Endodermal cell (in vitro differentiated cells): Measurements from ENCODE around the gene MACROD2. TPM values are rescaled to one million over a fixed set of nuclear protein-coding genes. Genes with fewer than 3 reads are reported as not detected.
A peak's percentile ranks its signal among the peaks of the same experiment; 100 is the strongest.

ENCODE experiments used
- DNase-seq: peaks from one replicate; pipeline ENCODE4 v3.0.0-alpha.2; 2017
- H3K27ac ChIP-seq: 2 replicates; pipeline ENCODE4 v1.5.1; 2013; ENCODE audit warnings: mild to moderate bottlenecking, low read depth, low read length, moderate library complexity
- H3K27me3 ChIP-seq: 2 replicates; pipeline ENCODE4 v1.6.1; 2013; ENCODE audit warnings: mild to moderate bottlenecking, low read length, moderate library complexity; ENCODE audit not compliant: insufficient read depth, control insufficient read depth, poor library complexity, severe bottlenecking
- H3K36me3 ChIP-seq: 2 replicates; pipeline ENCODE4 v1.7.0; 2013; ENCODE audit warnings: mild to moderate bottlenecking, low read length, moderate library complexity; ENCODE audit not compliant: control insufficient read depth, insufficient read depth
- H3K4me1 ChIP-seq: one replicate; pipeline ENCODE4 v1.7.0; 2013; ENCODE audit warnings: low read length; ENCODE audit not compliant: control insufficient read depth, insufficient read depth
- H3K4me3 ChIP-seq: 2 replicates; pipeline ENCODE4 v1.5.1; 2013; ENCODE audit warnings: mild to moderate bottlenecking, low read length, moderate library complexity
- H3K9ac ChIP-seq: 2 replicates; pipeline ENCODE4 v1.6.1; 2013; ENCODE audit warnings: mild to moderate bottlenecking, low read length, moderate library complexity; ENCODE audit not compliant: poor library complexity, severe bottlenecking; ENCODE audit errors: extremely low read depth
- H3K9me3 ChIP-seq: 2 replicates; pipeline ENCODE4 v1.6.1; 2013; ENCODE audit warnings: mild to moderate bottlenecking, low read length, moderate library complexity; ENCODE audit not compliant: control insufficient read depth
- H3K27ac Mint-ChIP-seq: 2 replicates; pipeline ENCODE4 v1.8.0; 2020; ENCODE audit warnings: mixed read lengths
- H3K27me3 Mint-ChIP-seq: 2 replicates; pipeline ENCODE4 v1.8.0; 2021; ENCODE audit warnings: mild to moderate bottlenecking, mixed read lengths; ENCODE audit not compliant: insufficient read depth
- H3K36me3 Mint-ChIP-seq: 2 replicates; pipeline ENCODE4 v1.8.0; 2020; ENCODE audit warnings: low read depth, mixed read lengths
- H3K4me1 Mint-ChIP-seq: 2 replicates; pipeline ENCODE4 v1.8.0; 2020; ENCODE audit warnings: mixed read lengths
- H3K4me3 Mint-ChIP-seq: 2 replicates; pipeline ENCODE4 v1.8.0; 2020; ENCODE audit warnings: mild to moderate bottlenecking, moderate library complexity, mixed read lengths
- H3K9me3 Mint-ChIP-seq: 2 replicates; pipeline ENCODE4 v1.8.0; 2020; ENCODE audit warnings: mild to moderate bottlenecking, mixed read lengths
- WGBS, 2 experiments: methylation state at CpG; one replicate each; pipeline versions ENCODE4 v1.1.5 to v1.1.7; 2013; ENCODE audit warnings: missing lambda C conversion rate in 2 of 2, mixed read lengths in 1 of 2; ENCODE audit not compliant: insufficient coverage in 1 of 2, insufficient read length in 1 of 2; 5-methylcytosine and 5-hydroxymethylcytosine counted together
- total RNA-seq, 2 donors: library from RNA; stranded (reverse); fragmentation: NEBNext Ultra II Directional in 1 of 2; extraction: Animal tissue kit (Norgen Biotek cat#: 25700) in 1 of 2; gene quantifications; 2 replicates in 1 of 2; 3 replicates in 1 of 2; pipeline ENCODE4 v1.2.1, GENCODE V29; 2021
- TF ChIP-seq, protein P1 (sequence below): fragments of 200-600 bp; sonication (generic); conservative IDR thresholded peaks from 2 replicates; pipeline ENCODE4 v1.5.0; 2021; ENCODE audit warnings: antibody characterized with exemption, mild to moderate bottlenecking

The MACROD2 gene
- total RNA-seq, 2 donors from 2014 or later: 2.3 to 4.8 TPM

DNA sequence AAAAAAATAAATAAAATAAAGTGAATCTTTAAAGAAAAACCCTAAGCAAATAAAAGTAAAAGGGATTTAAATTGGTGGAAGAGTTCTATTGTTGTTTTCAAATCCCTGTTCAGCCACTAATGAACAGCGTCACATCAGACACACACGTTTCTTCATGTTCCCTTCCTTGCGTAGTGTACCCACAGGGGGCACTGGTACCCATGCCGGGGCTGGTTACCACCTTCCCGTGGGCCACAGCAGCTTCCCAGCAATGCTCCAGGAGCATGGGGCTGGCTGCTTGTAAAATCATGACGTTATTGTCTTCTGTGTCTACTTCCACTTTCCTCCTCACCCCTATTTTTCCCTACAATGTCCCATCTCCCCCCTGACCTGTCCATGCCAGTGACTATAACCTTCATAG lies 1589.2 kb downstream of the MACROD2 start:
- no peaks in the 10 kb centered on the region for H3K4me1 ChIP-seq
- no peak overlapping the region for H3K4me3 Mint-ChIP-seq
- no peak overlapping the region for H3K27ac ChIP-seq
- WGBS, 2 experiments: 94 to 98% methylated on average over 6 of the region's 6 CpGs
- peaks cover 31% of the 10 kb centered on the region for H3K27me3 Mint-ChIP-seq
- H3K27me3 ChIP-seq: no peaks in the 10 kb centered on the region
- H3K36me3 ChIP-seq: no peaks in the 10 kb centered on the region
- H3K4me3 ChIP-seq: no peak overlapping the region
- H3K27ac Mint-ChIP-seq: no peak overlapping the region
- peaks cover 5% of the 10 kb centered on the region for H3K36me3 Mint-ChIP-seq
- H3K9me3 Mint-ChIP-seq: peaks cover 24% of the 10 kb centered on the region
- DNase-seq: no peak
- no peak overlapping the region for H3K9ac ChIP-seq
- TF ChIP-seq, protein P1, sequence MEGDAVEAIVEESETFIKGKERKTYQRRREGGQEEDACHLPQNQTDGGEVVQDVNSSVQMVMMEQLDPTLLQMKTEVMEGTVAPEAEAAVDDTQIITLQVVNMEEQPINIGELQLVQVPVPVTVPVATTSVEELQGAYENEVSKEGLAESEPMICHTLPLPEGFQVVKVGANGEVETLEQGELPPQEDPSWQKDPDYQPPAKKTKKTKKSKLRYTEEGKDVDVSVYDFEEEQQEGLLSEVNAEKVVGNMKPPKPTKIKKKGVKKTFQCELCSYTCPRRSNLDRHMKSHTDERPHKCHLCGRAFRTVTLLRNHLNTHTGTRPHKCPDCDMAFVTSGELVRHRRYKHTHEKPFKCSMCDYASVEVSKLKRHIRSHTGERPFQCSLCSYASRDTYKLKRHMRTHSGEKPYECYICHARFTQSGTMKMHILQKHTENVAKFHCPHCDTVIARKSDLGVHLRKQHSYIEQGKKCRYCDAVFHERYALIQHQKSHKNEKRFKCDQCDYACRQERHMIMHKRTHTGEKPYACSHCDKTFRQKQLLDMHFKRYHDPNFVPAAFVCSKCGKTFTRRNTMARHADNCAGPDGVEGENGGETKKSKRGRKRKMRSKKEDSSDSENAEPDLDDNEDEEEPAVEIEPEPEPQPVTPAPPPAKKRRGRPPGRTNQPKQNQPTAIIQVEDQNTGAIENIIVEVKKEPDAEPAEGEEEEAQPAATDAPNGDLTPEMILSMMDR: peak; percentile 47
- peaks cover 6% of the 10 kb centered on the region for H3K9me3 ChIP-seq
- peaks cover 17% of the 10 kb centered on the region for H3K4me1 Mint-ChIP-seq

DNA sequence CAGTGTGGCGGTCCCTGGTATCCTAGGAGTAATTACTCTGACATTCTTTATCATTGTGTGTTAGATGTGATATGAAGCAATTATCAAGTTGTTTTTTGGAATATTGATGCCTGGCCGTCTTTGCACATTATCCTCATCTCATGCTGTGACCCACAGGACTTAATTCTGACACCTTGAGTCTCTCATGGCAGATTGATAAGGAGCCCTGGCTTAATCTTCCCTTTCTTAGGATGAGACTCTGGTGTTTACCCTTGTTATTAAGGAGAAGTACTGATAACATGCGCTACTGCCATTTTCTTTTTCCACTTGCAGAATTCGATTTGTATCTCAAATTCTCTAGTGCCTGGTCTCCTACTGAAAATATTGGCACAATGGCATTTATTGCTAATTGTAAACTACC lies 1597.8 kb downstream of the MACROD2 start:
- peaks cover 2% of the 10 kb centered on the region for H3K9me3 ChIP-seq
- WGBS, 2 experiments: 32 to 71% methylated on average over 2 to 3 of the region's 4 CpGs
- no peak overlapping the region for H3K27ac ChIP-seq
- peaks cover 12% of the 10 kb centered on the region for H3K9me3 Mint-ChIP-seq
- H3K9ac ChIP-seq: no peak overlapping the region
- peaks cover 5% of the 10 kb centered on the region for H3K36me3 Mint-ChIP-seq
- DNase-seq: no peak
- no peak overlapping the region for H3K27ac Mint-ChIP-seq
- peaks cover 4% of the 10 kb centered on the region for H3K27me3 Mint-ChIP-seq
- H3K4me3 Mint-ChIP-seq: no peak overlapping the region
- TF ChIP-seq, protein P1: no peak
- H3K4me1 Mint-ChIP-seq: peaks cover 36% of the 10 kb centered on the region
- no peaks in the 10 kb centered on the region for H3K4me1 ChIP-seq
- peak overlapping the region; percentile 26 for H3K4me3 ChIP-seq
- H3K36me3 ChIP-seq: no peaks in the 10 kb centered on the region
- no peaks in the 10 kb centered on the region for H3K27me3 ChIP-seq

DNA sequence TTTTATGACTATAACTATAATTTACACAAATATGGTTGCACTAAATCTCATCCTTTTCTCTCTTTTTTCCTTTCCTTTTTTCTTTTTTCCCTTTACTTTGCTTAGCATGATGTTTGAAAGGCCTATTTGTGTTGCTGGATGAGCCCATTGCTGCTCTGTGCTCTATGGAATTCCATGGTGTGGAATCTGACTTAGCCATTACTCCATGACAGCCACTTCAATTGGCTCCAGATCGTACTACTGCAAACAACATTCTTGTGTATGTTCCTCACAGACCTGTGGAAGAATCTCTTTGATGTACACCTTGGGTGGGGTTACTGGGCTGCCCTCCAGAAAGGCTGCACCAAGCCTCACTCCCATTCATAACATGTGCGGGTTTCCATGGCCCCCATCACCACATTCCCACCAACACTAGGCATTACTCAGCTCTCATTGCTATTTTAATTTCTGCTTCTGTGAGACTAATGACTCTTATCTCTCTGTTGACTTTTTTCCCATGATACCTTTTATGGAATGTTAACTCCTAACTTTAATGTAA lies 1598.9 kb downstream of the MACROD2 start:
- Mint-ChIP-seq H3K27ac (no peak overlapping the region), H3K36me3 (no peaks in the 10 kb centered on the region), H3K9me3 (peaks cover 2% of the 10 kb centered on the region), H3K4me1 (peaks cover 36% of the 10 kb centered on the region), H3K4me3 (no peak overlapping the region), H3K27me3 (peaks cover 5% of the 10 kb centered on the region)
- H3K9ac ChIP-seq: no peak overlapping the region
- no peaks in the 10 kb centered on the region for H3K4me1 ChIP-seq
- no peaks in the 10 kb centered on the region for H3K36me3 ChIP-seq
- no peak overlapping the region for H3K4me3 ChIP-seq
- H3K27ac ChIP-seq: no peak overlapping the region
- TF ChIP-seq, protein P1: no peak
- DNase-seq: no peak
- no peaks in the 10 kb centered on the region for H3K9me3 ChIP-seq
- no peaks in the 10 kb centered on the region for H3K27me3 ChIP-seq
- WGBS, 2 experiments: 95 to 100% methylated on average over 1 to 2 of the region's 2 CpGs
